Heart left ventricle (tissue), 13 donors: ENCODE data around the gene CFAP70.

Experiments used
- POLR2A ChIP-seq, 2 donors: fragments of 450-650 bp; IDR thresholded peaks; one replicate each; pipeline ENCODE4 v1.6.1; 2017; ENCODE audit warnings: antibody characterized with exemption in 2 of 2, mild to moderate bottlenecking in 2 of 2, moderate library complexity in 2 of 2
- TF ChIP-seq, protein P1 (sequence below), 12 donors: fragments of 200-600 bp; sonication (generic) in 4 of 12; IDR thresholded peaks; one replicate each; pipeline versions ENCODE4 v1.5.0 to v1.8.0; 2018 to 2022; ENCODE audit warnings: antibody characterized with exemption in 12 of 12, mild to moderate bottlenecking in 5 of 12
- donor health status: ischemic (EF 13 %, LVEDD 7.1; RV severe dilation, severe dysfunction).
- donor health status: DM: no; HTN: yes; CAD: no.
- donor health status: DM: no; HTN: no; CAD: no.
- donor health status: ischemic (EF 25% LVEDD 6.9; RV normal size, moderate dysfunction).
- donor health status: ischemic (EF 25% LVEDD 5.7; RV mildly dilated, moderate dysfunction).
- donor health status: ischemic (EF 35%, LVEDD 5.7; RV mildly dilated, moderate dysfunction).
- donor health status: nonischemic (EF 11% LVEDD 7.7; RV severe dilation, severe dysfunction).
- donor health status: DM: yes; HTN: yes; CAD: no.
- donor health status: PGD.
- donor health status: ischemic (EF 29% LVEDD 5.4; RV normal size, mild dysfunction).
- donor health status: nonischemic (EF 23%, LVEDD 6.1; RV moderate dilation, normal function).

DNA sequence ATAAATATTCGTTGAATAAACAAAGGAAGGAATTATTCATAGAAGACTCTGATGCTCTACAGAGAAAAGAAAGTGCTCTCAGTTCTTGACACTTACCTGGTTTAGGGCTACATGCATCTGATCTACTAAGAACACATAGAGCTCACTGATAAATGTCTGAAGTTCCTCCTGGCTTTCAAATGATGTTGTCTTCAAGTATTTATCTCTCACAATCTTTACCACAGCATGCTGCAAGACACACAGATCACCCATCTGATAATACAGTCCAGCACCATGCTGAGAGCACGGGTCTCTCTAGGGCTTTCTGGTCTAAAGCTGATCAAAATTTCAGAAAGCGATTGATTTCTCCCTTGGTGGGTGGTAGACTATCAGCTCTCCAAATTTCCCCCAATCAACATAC, 61.7 kb downstream of the CFAP70 start:
- TF ChIP-seq, protein P1, sequence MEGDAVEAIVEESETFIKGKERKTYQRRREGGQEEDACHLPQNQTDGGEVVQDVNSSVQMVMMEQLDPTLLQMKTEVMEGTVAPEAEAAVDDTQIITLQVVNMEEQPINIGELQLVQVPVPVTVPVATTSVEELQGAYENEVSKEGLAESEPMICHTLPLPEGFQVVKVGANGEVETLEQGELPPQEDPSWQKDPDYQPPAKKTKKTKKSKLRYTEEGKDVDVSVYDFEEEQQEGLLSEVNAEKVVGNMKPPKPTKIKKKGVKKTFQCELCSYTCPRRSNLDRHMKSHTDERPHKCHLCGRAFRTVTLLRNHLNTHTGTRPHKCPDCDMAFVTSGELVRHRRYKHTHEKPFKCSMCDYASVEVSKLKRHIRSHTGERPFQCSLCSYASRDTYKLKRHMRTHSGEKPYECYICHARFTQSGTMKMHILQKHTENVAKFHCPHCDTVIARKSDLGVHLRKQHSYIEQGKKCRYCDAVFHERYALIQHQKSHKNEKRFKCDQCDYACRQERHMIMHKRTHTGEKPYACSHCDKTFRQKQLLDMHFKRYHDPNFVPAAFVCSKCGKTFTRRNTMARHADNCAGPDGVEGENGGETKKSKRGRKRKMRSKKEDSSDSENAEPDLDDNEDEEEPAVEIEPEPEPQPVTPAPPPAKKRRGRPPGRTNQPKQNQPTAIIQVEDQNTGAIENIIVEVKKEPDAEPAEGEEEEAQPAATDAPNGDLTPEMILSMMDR (IDR thresholded peaks at IDR 0.05): no peak
- no peak for TF ChIP-seq POLR2A (IDR thresholded peaks at IDR 0.05)
